SK-N-SH (cell line): ENCODE data around the gene ICA1. TPM values are rescaled to one million over a fixed set of nuclear protein-coding genes. Genes with fewer than 3 reads are reported as not detected.

ENCODE experiments used
- CTCF ChIA-PET: fragments of 300-600, 350-600 bp; formaldehyde crosslinking; extraction: SDS; loops from one replicate; lab custom pipeline; 2021; lab: Yijun Ruan, JAX
- POLR2A ChIA-PET: fragments of 350-600 bp; sonication (Branson Sonifier 250); formaldehyde crosslinking; extraction: SDS; loops from one replicate; lab custom pipeline; 2020; ENCODE audit warnings: antibody characterized with exemption, inconsistent platforms; lab: Yijun Ruan, JAX
- DNase-seq: peaks from one replicate; pipeline ENCODE4 v3.0.0; 2012
- H2AFZ ChIP-seq: fragments of 200-600 bp; sonication (generic); 2 replicates; pipeline ENCODE4 v1.8.1; 2016; ENCODE audit warnings: antibody characterized with exemption, mild to moderate bottlenecking, low read depth
- H3F3A ChIP-seq: fragments of 200-600 bp; sonication (generic); replicated peaks from 2 replicates; pipeline ENCODE3; 2016; ENCODE audit warnings: antibody characterized with exemption, mild to moderate bottlenecking; ENCODE audit not compliant: insufficient read depth
- H3K27ac ChIP-seq, 2 experiments: fragments of 200-500 bp in 1 of 2; fragments of 200-600 bp in 1 of 2; sonication (Bioruptor generic) in 1 of 2; sonication (generic), shearing (Covaris generic) in 1 of 2; 2 replicates each; pipeline versions ENCODE4 v1.5.1 to v1.6.1; 2014 to 2016; ENCODE audit warnings: low read depth in 2 of 2, inconsistent platforms in 1 of 2, low read length in 1 of 2, mild to moderate bottlenecking in 1 of 2, mixed read lengths in 1 of 2
- H3K27me3 ChIP-seq: fragments of 200-600 bp; sonication (generic), shearing (Covaris generic); 2 replicates; pipeline ENCODE4 v1.6.1; 2016; ENCODE audit warnings: mixed run types; ENCODE audit not compliant: insufficient read depth
- H3K36me3 ChIP-seq, 2 experiments: fragments of 200-500 bp in 1 of 2; fragments of 200-600 bp in 1 of 2; sonication (Bioruptor generic) in 1 of 2; sonication (generic) in 1 of 2; replicated peaks in 1 of 2; 2 replicates each; pipeline versions ENCODE3 to v1.5.1; 2014 to 2016; ENCODE audit warnings: low read length in 1 of 2, mild to moderate bottlenecking in 1 of 2; ENCODE audit not compliant: insufficient read depth in 2 of 2, control insufficient read depth in 1 of 2
- H3K4me1 ChIP-seq, 2 experiments: fragments of 200-500 bp in 1 of 2; fragments of 200-600 bp in 1 of 2; sonication (Bioruptor generic) in 1 of 2; sonication (generic), shearing (Covaris generic) in 1 of 2; 2 replicates each; pipeline versions ENCODE4 v1.5.1 to v1.6.1; 2014 to 2016; ENCODE audit warnings: low read depth in 1 of 2, low read length in 1 of 2, mixed run types in 1 of 2; ENCODE audit not compliant: insufficient read depth in 2 of 2, control insufficient read depth in 1 of 2
- H3K4me2 ChIP-seq: fragments of 200-600 bp; sonication (generic), shearing (Covaris generic); 2 replicates; pipeline ENCODE4 v1.6.1; 2017; ENCODE audit warnings: mixed run types
- H3K4me3 ChIP-seq, 2 experiments: fragments of 200-500 bp in 1 of 2; fragments of 200-600 bp in 1 of 2; sonication (Bioruptor generic) in 1 of 2; sonication (generic), shearing (Covaris generic) in 1 of 2; 2 replicates each; pipeline versions ENCODE4 v1.5.1 to v1.8.1; 2014 to 2016; ENCODE audit warnings: low read depth in 2 of 2, inconsistent platforms in 1 of 2, low read length in 1 of 2, mild to moderate bottlenecking in 1 of 2, mixed read lengths in 1 of 2, moderate library complexity in 1 of 2
- H3K79me2 ChIP-seq: fragments of 200-600 bp; sonication (generic); 2 replicates; pipeline ENCODE4 v1.8.1; 2017; ENCODE audit warnings: mild to moderate bottlenecking; ENCODE audit not compliant: insufficient read depth
- H3K9ac ChIP-seq: fragments of 200-600 bp; sonication (generic); 2 replicates; pipeline ENCODE4 v1.6.1; 2017; ENCODE audit warnings: mixed run types
- H3K9me2 ChIP-seq: fragments of 200-600 bp; sonication (generic); 2 replicates; pipeline ENCODE4 v1.6.1; 2017; ENCODE audit warnings: mixed run types
- H3K9me3 ChIP-seq: fragments of 200-600 bp; sonication (generic); 2 replicates; pipeline ENCODE4 v1.6.1; 2017; ENCODE audit warnings: mixed run types, mild to moderate bottlenecking, moderate library complexity
- H4K20me1 ChIP-seq: fragments of 200-600 bp; sonication (generic); 2 replicates; pipeline ENCODE4 v1.6.1; 2017; ENCODE audit warnings: mild to moderate bottlenecking, mixed run types; ENCODE audit not compliant: insufficient read depth
- CHD2 ChIP-seq: fragments of 150-350 bp; IDR thresholded peaks from 2 replicates; pipeline ENCODE4 v1.6.1; 2018; ENCODE audit warnings: low read length; ENCODE audit not compliant: partially characterized antibody
- ELF1 ChIP-seq: IDR thresholded peaks from 2 replicates; pipeline ENCODE4 v1.4.0; 2012
- EP300 ChIP-seq, 2 experiments: IDR thresholded peaks; 2 replicates each; pipeline versions ENCODE4 v1.4.0 to v1.6.1; 2012; ENCODE audit warnings: borderline replicate concordance in 1 of 2, low read depth in 1 of 2, low read length in 1 of 2
- EZH2phosphoT487 ChIP-seq: fragments of 200-600 bp; sonication (generic); IDR thresholded peaks from 2 replicates; pipeline ENCODE4 v1.6.1; 2017; ENCODE audit warnings: low read depth, mixed run types, mild to moderate bottlenecking, antibody characterized with exemption, moderate library complexity, borderline replicate concordance
- FOSL2 ChIP-seq: IDR thresholded peaks from 2 replicates; pipeline ENCODE4 v1.4.0; 2012; ENCODE audit warnings: low read depth, mild to moderate bottlenecking, moderate library complexity, borderline replicate concordance
- FOXJ3 ChIP-seq: sonication (generic); formaldehyde crosslinking; IDR thresholded peaks from 2 replicates; pipeline ENCODE4 v1.5.1; 2020; ENCODE audit warnings: mild to moderate bottlenecking, missing genetic modification reagents
- FOXM1 ChIP-seq: IDR thresholded peaks from 2 replicates; pipeline ENCODE4 v1.4.0; 2012; ENCODE audit warnings: low read depth, mild to moderate bottlenecking
- GATA2 ChIP-seq: sonication (generic); formaldehyde crosslinking; IDR thresholded peaks from 2 replicates; pipeline ENCODE4 v1.5.0; 2020; ENCODE audit warnings: mild to moderate bottlenecking, missing genetic modification reagents
- JUND ChIP-seq: IDR thresholded peaks from 2 replicates; pipeline ENCODE4 v1.4.0; 2012
- MAX ChIP-seq: IDR thresholded peaks from 2 replicates; pipeline ENCODE4 v1.4.0; 2012; ENCODE audit warnings: low read depth
- MEF2A ChIP-seq: IDR thresholded peaks from 2 replicates; pipeline ENCODE4 v1.4.0; 2012; ENCODE audit warnings: low read depth, borderline replicate concordance
- MXI1 ChIP-seq: IDR thresholded peaks from 2 replicates; pipeline ENCODE4 v1.6.1; 2012; ENCODE audit warnings: mild to moderate bottlenecking, low read depth, low read length, improper control_type of control experiment
- NFIC ChIP-seq: IDR thresholded peaks from 2 replicates; pipeline ENCODE4 v1.4.0; 2012; ENCODE audit warnings: borderline replicate concordance
- RAD21 ChIP-seq: IDR thresholded peaks from 2 replicates; pipeline ENCODE4 v1.6.1; 2012; ENCODE audit warnings: mild to moderate bottlenecking, low read length
- RFX5 ChIP-seq: IDR thresholded peaks from 2 replicates; pipeline ENCODE4 v1.6.1; 2012; ENCODE audit warnings: mild to moderate bottlenecking, improper control_type of control experiment, low read length
- RXRA ChIP-seq: IDR thresholded peaks from 2 replicates; pipeline ENCODE4 v1.4.0; 2012; ENCODE audit warnings: low read depth, mild to moderate bottlenecking, borderline replicate concordance
- SMC3 ChIP-seq: IDR thresholded peaks from 2 replicates; pipeline ENCODE4 v1.6.1; 2012; ENCODE audit warnings: low read depth, low read length, improper control_type of control experiment
- TAF1 ChIP-seq: IDR thresholded peaks from 2 replicates; pipeline ENCODE4 v1.6.1; 2012; ENCODE audit warnings: low read depth, mild to moderate bottlenecking, low read length, moderate library complexity, borderline replicate concordance
- TCF12 ChIP-seq: IDR thresholded peaks from 2 replicates; pipeline ENCODE4 v1.4.0; 2012
- TEAD4 ChIP-seq: IDR thresholded peaks from 2 replicates; pipeline ENCODE4 v1.4.0; 2012; ENCODE audit warnings: mild to moderate bottlenecking, borderline replicate concordance; ENCODE audit not compliant: insufficient read depth
- USF1 ChIP-seq: IDR thresholded peaks from 2 replicates; pipeline ENCODE4 v1.4.0; 2012; ENCODE audit warnings: low read depth, borderline replicate concordance
- YY1 ChIP-seq: IDR thresholded peaks from 2 replicates; pipeline ENCODE4 v1.4.0; 2012; ENCODE audit warnings: low read depth, mild to moderate bottlenecking
- ZBTB33 ChIP-seq: IDR thresholded peaks from 2 replicates; pipeline ENCODE4 v1.4.0; 2012; ENCODE audit warnings: low read depth, borderline replicate concordance
- WGBS: methylation state at CpG from one replicate; pipeline ENCODE4 v1.1.6; 2017; ENCODE audit warnings: low lambda C conversion rate; 5-methylcytosine and 5-hydroxymethylcytosine counted together
- polyA plus RNA-seq, 3 experiments: library from polyadenylated mRNA; depleted of rRNA; stranded (reverse); fragments of >200 nt; gene quantifications; 2 replicates each; pipeline ENCODE4 v1.2.3, GENCODE V29; 2012
- TF ChIP-seq, protein P1 (sequence below): IDR thresholded peaks from 2 replicates; pipeline ENCODE4 v1.6.1; 2012; ENCODE audit warnings: mild to moderate bottlenecking, low read depth, low read length, moderate library complexity
- TF ChIP-seq, protein P2 (sequence below): fragments of 150-350 bp; IDR thresholded peaks from 2 replicates; pipeline ENCODE4 v1.6.1; 2016; ENCODE audit warnings: mild to moderate bottlenecking, low read depth, low read length
- TF ChIP-seq, protein P3 (sequence below): fragments of 150-350 bp; IDR thresholded peaks from 2 replicates; pipeline ENCODE4 v1.6.1; 2017; ENCODE audit warnings: antibody characterized with exemption, low read length, low read depth, borderline replicate concordance

The ICA1 gene
- polyA plus RNA-seq, 1 of the 3 experiments (the other 2 are of a cell fraction) = 2.4 TPM

DNA sequence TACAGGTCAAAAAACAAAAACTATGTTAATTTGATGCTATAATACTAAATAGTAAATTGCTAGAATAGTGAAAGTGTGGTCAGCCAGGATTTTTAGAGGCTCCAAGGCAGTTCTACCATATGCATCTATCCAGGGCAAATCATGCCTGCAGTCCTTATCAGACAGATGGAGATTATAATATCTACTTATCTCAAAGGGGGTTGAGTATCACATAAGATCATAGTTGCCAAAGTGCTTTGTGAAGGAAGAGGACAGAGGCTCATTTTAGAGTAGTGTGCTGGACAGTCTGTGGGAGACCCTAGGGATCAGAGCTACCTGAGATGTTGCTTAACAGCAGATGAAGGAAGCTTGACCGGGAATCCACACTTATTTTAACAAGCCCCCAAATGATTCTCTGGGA, 3.2 kb downstream of the ICA1 start:
- 92% methylated on average over 1 of the region's 1 CpG for WGBS
- Histone ChIP-seq H2AFZ (no peak overlapping the region), H3K9ac (no peak overlapping the region), H3K27ac (peak overlapping the region in 1 of 2 experiments; percentile 100; a peak in 2 of 4 replicates), H3F3A (no peaks in the 10 kb centered on the region), H4K20me1 (no peaks in the 10 kb centered on the region), H3K4me3 (peak overlapping the region in 1 of 2 experiments; percentile 12; a peak in 1 of 4 replicates), H3K9me3 (no peaks in the 10 kb centered on the region), H3K4me1 (peaks cover 0 to 38% of the 10 kb centered on the region in 2 experiments; a peak in 2 of 4 replicates), H3K4me2 (no peak overlapping the region), H3K36me3 (peaks cover 0 to 19% of the 10 kb centered on the region in 2 experiments), H3K79me2 (no peaks in the 10 kb centered on the region), H3K9me2 (no peaks in the 10 kb centered on the region), H3K27me3 (peaks cover 14% of the 10 kb centered on the region; the same call in 1 of the 2 replicates)
- ChIA-PET POLR2A (interaction anchor here (0.6 to 7.8 kb wide), 5 partner anchors 22 to 880 kb away, joined by 3 to 229 read pairs (median 42); no protein-coding TSS in a partner anchor), CTCF (interaction anchor here (0.9 to 4.0 kb wide), 4 partner anchors 22 to 663 kb away, joined by 3 to 26 read pairs (median 6); no protein-coding TSS in a partner anchor)
- DNase-seq = no peak
- TF ChIP-seq RFX5 = no peak
- no peak for TF ChIP-seq TEAD4
- TF ChIP-seq USF1 = no peak
- TF ChIP-seq SMC3 = no peak
- no peak for TF ChIP-seq MAX
- TF ChIP-seq TAF1 = no peak
- TF ChIP-seq, protein P1, sequence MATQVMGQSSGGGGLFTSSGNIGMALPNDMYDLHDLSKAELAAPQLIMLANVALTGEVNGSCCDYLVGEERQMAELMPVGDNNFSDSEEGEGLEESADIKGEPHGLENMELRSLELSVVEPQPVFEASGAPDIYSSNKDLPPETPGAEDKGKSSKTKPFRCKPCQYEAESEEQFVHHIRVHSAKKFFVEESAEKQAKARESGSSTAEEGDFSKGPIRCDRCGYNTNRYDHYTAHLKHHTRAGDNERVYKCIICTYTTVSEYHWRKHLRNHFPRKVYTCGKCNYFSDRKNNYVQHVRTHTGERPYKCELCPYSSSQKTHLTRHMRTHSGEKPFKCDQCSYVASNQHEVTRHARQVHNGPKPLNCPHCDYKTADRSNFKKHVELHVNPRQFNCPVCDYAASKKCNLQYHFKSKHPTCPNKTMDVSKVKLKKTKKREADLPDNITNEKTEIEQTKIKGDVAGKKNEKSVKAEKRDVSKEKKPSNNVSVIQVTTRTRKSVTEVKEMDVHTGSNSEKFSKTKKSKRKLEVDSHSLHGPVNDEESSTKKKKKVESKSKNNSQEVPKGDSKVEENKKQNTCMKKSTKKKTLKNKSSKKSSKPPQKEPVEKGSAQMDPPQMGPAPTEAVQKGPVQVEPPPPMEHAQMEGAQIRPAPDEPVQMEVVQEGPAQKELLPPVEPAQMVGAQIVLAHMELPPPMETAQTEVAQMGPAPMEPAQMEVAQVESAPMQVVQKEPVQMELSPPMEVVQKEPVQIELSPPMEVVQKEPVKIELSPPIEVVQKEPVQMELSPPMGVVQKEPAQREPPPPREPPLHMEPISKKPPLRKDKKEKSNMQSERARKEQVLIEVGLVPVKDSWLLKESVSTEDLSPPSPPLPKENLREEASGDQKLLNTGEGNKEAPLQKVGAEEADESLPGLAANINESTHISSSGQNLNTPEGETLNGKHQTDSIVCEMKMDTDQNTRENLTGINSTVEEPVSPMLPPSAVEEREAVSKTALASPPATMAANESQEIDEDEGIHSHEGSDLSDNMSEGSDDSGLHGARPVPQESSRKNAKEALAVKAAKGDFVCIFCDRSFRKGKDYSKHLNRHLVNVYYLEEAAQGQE = no peak
- no peak for TF ChIP-seq ELF1
- TF ChIP-seq ZBTB33 = no peak
- TF ChIP-seq EP300 (IDR thresholded peaks at IDR 0.05; ENCODE audit: borderline replicate concordance in 1 of 2, low read depth in 1 of 2, low read length in 1 of 2) = peak in 1 of 2 experiments; percentile 87; a peak in 2 of 4 replicates
- no peak for TF ChIP-seq YY1
- TF ChIP-seq FOXJ3 (CRISPR knock-in tag) = no peak
- TF ChIP-seq MEF2A = no peak
- TF ChIP-seq JUND = no peak
- no peak for TF ChIP-seq TCF12
- no peak for TF ChIP-seq MXI1
- TF ChIP-seq FOSL2 = no peak
- no peak for TF ChIP-seq EZH2phosphoT487
- peak; percentile 39 for TF ChIP-seq CHD2
- peak; percentile 77 for TF ChIP-seq GATA2 (CRISPR knock-in tag)
- TF ChIP-seq, protein P2, sequence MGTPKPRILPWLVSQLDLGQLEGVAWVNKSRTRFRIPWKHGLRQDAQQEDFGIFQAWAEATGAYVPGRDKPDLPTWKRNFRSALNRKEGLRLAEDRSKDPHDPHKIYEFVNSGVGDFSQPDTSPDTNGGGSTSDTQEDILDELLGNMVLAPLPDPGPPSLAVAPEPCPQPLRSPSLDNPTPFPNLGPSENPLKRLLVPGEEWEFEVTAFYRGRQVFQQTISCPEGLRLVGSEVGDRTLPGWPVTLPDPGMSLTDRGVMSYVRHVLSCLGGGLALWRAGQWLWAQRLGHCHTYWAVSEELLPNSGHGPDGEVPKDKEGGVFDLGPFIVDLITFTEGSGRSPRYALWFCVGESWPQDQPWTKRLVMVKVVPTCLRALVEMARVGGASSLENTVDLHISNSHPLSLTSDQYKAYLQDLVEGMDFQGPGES = no peak
- TF ChIP-seq, protein P3, sequence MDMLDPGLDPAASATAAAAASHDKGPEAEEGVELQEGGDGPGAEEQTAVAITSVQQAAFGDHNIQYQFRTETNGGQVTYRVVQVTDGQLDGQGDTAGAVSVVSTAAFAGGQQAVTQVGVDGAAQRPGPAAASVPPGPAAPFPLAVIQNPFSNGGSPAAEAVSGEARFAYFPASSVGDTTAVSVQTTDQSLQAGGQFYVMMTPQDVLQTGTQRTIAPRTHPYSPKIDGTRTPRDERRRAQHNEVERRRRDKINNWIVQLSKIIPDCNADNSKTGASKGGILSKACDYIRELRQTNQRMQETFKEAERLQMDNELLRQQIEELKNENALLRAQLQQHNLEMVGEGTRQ = no peak
- TF ChIP-seq RXRA = no peak
- TF ChIP-seq RAD21 = 0 out of 2 replicates have a peak, but pooled peaks have one; percentile 10
- no peak for TF ChIP-seq FOXM1
- TF ChIP-seq NFIC = no peak
